SU-DHL-6 (cell line): Measurements from ENCODE around the gene IMMP1L.

Experiments used
- EZH2phosphoT487 ChIP-seq: fragments of 200-600 bp; sonication (generic), shearing (Covaris generic); conservative IDR thresholded peaks from 2 replicates; pipeline ENCODE4 v1.6.1; 2018; ENCODE audit warnings: mild to moderate bottlenecking, antibody characterized with exemption, low read length, moderate library complexity, mixed read lengths
- TF ChIP-seq, protein P1 (sequence below): fragments of 200-600 bp; sonication (generic); IDR thresholded peaks from one replicate; pipeline ENCODE4 v1.5.1; 2017; ENCODE audit warnings: antibody characterized with exemption, mild to moderate bottlenecking, low read length, moderate library complexity; ENCODE audit not compliant: insufficient read depth, poor library complexity, severe bottlenecking

DNA sequence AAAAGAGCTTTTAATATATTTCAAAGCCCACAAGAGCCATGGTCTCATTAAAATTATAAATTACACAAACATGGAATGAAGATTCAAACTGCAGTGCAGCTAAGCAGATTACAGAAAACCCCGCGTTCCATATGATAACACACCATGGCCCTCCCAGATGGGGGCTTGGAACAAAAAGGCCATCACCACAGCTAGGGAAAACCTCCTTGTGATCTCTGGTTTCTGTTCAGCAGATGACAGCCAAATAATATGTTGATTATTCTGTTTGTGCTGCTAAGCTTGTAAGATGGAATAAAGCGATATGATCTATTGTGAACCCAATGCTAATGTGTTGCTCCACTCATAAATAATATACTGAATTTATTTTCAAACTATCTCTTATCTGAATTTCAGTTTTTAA is 28.5 kb downstream of the IMMP1L start:
- TF ChIP-seq, protein P1, sequence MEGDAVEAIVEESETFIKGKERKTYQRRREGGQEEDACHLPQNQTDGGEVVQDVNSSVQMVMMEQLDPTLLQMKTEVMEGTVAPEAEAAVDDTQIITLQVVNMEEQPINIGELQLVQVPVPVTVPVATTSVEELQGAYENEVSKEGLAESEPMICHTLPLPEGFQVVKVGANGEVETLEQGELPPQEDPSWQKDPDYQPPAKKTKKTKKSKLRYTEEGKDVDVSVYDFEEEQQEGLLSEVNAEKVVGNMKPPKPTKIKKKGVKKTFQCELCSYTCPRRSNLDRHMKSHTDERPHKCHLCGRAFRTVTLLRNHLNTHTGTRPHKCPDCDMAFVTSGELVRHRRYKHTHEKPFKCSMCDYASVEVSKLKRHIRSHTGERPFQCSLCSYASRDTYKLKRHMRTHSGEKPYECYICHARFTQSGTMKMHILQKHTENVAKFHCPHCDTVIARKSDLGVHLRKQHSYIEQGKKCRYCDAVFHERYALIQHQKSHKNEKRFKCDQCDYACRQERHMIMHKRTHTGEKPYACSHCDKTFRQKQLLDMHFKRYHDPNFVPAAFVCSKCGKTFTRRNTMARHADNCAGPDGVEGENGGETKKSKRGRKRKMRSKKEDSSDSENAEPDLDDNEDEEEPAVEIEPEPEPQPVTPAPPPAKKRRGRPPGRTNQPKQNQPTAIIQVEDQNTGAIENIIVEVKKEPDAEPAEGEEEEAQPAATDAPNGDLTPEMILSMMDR, result no peak
- TF ChIP-seq EZH2phosphoT487, result no peak
